ENCODE measurements around the gene EXT2.

EXT2 gene

DNA sequence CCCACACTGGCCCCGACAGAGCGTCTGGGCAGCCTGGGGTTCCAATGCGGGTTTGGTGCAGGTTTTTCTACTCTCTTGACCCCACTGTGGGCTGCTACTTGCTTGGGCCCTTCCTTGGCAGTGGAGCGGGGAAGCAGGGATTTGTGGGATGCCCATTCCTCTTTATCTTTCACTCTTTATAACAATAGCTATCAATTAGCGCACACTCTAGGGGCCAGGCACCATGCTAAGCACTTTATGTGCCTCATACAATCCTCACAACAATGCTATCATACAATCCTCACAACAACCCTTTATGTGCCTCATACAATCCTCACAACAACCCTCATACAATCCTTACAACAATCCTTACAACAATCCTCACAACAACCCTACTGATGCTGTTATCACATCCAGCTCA is 16.7 kb upstream of the EXT2 start:
- H3K27me3 Mint-ChIP-seq, result no peaks in the 10 kb centered on the region
- H3K9me3 Mint-ChIP-seq, result no peaks in the 10 kb centered on the region
- H3K36me3 Mint-ChIP-seq, result peaks cover 8% of the 10 kb centered on the region
- H3K4me3 Mint-ChIP-seq, result no peak overlapping the region
- H3K4me1 Mint-ChIP-seq, result no peaks in the 10 kb centered on the region
- no peak overlapping the region for H3K27ac Mint-ChIP-seq

- H3K4me3 Mint-ChIP-seq, result no peak overlapping the region
- H3K27me3 Mint-ChIP-seq, result no peaks in the 10 kb centered on the region
- H3K27ac Mint-ChIP-seq, result no peak overlapping the region
- no peaks in the 10 kb centered on the region for H3K9me3 Mint-ChIP-seq
- H3K36me3 Mint-ChIP-seq, result peaks cover 14% of the 10 kb centered on the region
- H3K4me1 Mint-ChIP-seq, result no peaks in the 10 kb centered on the region
These were observed 16.1 kb upstream of the EXT2 start for GRCh38 chr11:44079376-44079775.

GRCh38 chr11:44080951-44081350 is 14.5 kb upstream of the EXT2 start:
- Mint-ChIP-seq H3K9me3 (no peaks in the 10 kb centered on the region), H3K27me3 (no peaks in the 10 kb centered on the region), H3K4me1 (no peaks in the 10 kb centered on the region), H3K4me3 (no peak overlapping the region), H3K36me3 (peaks cover 16% of the 10 kb centered on the region), H3K27ac (no peak overlapping the region)

- H3K4me3 Mint-ChIP-seq, result no peak overlapping the region
- H3K27me3 Mint-ChIP-seq, result no peaks in the 10 kb centered on the region
- H3K27ac Mint-ChIP-seq, result no peak overlapping the region
- no peaks in the 10 kb centered on the region for H3K4me1 Mint-ChIP-seq
- no peaks in the 10 kb centered on the region for H3K9me3 Mint-ChIP-seq
- H3K36me3 Mint-ChIP-seq, result peaks cover 14% of the 10 kb centered on the region
These were observed 12.8 kb upstream of the EXT2 start for GRCh38 chr11:44082645-44083044.

GRCh38 chr11:44083433-44083832 is 12.0 kb upstream of the EXT2 start:
- Mint-ChIP-seq H3K36me3 (peaks cover 15% of the 10 kb centered on the region), H3K9me3 (no peaks in the 10 kb centered on the region), H3K4me3 (no peak overlapping the region), H3K4me1 (no peaks in the 10 kb centered on the region), H3K27ac (no peak overlapping the region), H3K27me3 (no peaks in the 10 kb centered on the region)

DNA sequence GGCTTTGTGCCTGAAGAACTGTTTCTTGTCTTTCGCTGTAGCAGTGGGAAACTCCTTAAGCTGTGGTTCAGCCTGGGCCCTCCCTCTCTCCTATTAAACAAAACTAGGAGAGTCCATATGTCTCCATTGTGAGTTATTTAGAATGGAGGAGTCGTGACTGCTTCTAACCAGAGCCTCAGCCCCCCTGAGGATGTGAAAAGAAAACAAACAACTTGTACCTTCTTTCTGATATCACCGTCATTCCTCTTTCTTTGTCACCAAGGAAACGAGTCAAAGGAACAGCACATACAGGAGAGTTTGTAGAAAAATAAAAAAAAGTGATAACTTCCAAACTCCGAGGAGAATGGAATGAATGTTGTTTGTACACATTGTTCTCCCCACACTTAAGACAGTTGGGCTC is 11.6 kb upstream of the EXT2 start:
- no peak overlapping the region for H3K27ac Mint-ChIP-seq
- no peaks in the 10 kb centered on the region for H3K27me3 Mint-ChIP-seq
- H3K4me3 Mint-ChIP-seq, result no peak overlapping the region
- H3K36me3 Mint-ChIP-seq, result peaks cover 15% of the 10 kb centered on the region
- no peaks in the 10 kb centered on the region for H3K9me3 Mint-ChIP-seq
- no peaks in the 10 kb centered on the region for H3K4me1 Mint-ChIP-seq

DNA sequence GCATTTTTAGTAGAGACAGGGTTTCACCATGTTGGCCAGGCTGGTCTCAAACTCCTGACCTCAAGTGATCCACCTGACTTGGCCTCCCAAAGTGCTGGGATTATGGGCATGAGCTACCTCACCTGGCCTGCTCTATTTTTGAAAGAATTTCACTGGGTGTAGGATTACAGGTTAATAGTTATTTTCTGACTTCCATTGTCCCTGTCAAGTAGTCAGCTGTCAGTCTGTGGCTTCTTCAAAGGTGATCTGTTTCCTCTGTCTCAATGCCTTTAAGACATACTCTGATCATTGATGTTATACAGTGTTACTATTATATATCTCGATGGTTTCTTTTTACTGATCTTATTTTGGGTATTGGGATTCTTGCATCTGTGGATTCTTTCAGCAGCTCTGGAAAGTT is 10.1 kb upstream of the EXT2 start:
- Mint-ChIP-seq H3K27ac (no peak overlapping the region), H3K4me1 (no peaks in the 10 kb centered on the region), H3K9me3 (no peaks in the 10 kb centered on the region), H3K27me3 (no peaks in the 10 kb centered on the region), H3K4me3 (no peak overlapping the region), H3K36me3 (peaks cover 12% of the 10 kb centered on the region)

DNA sequence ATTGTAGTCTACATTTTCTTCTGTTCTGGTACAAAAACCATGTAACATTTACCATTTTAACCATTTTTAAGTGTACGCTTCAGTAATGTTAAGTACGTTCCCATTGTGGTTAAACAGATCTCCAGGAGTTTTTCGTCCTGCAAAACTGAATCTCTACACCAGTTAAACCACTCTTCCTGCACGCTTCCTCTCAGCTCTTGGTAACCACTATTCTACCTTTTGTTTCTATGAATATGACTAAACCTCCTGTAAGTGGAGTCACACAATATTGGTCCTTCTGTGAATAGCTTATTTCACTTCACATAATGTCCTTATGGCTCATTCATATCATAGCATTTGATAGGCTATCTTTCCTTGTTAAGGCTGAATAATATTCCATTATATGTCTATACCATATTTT is 7.1 kb upstream of the EXT2 start:
- Mint-ChIP-seq H3K27ac (no peak overlapping the region), H3K36me3 (peaks cover 12% of the 10 kb centered on the region), H3K9me3 (no peaks in the 10 kb centered on the region), H3K4me1 (no peaks in the 10 kb centered on the region), H3K4me3 (no peak overlapping the region), H3K27me3 (no peaks in the 10 kb centered on the region)

DNA sequence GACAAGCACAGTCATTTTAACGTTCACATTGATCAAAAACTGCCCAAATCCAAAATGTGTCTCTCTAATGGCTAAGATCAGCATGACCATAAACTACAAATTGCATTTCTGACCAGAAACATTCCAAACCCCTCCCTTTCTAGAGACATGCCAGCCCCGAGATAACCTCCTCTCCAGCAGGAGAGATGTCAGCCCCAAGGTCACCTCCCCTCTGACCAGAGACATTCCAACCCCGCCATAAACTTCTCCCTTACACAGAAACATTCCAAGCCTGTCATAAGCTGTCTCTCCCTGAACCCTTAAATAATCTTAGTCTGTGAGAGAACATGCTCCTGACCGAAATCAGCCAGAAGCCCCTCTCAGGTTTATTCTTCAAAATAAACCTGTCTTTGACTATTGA is 6.6 kb upstream of the EXT2 start:
- Mint-ChIP-seq H3K36me3 (peaks cover 11% of the 10 kb centered on the region), H3K4me3 (no peak overlapping the region), H3K27ac (no peak overlapping the region), H3K27me3 (no peaks in the 10 kb centered on the region), H3K4me1 (no peaks in the 10 kb centered on the region), H3K9me3 (no peaks in the 10 kb centered on the region)

- no peak overlapping the region for H3K27ac Mint-ChIP-seq
- no peak overlapping the region for H3K4me3 Mint-ChIP-seq
- no peaks in the 10 kb centered on the region for H3K27me3 Mint-ChIP-seq
- H3K4me1 Mint-ChIP-seq, result peaks cover 13% of the 10 kb centered on the region
- H3K36me3 Mint-ChIP-seq, result peaks cover 6% of the 10 kb centered on the region
- no peaks in the 10 kb centered on the region for H3K9me3 Mint-ChIP-seq
These were observed 4.9 kb upstream of the EXT2 start for GRCh38 chr11:44090539-44090938.

GRCh38 chr11:44094260-44094868 is 1.1 kb upstream of the EXT2 start:
- no peaks in the 10 kb centered on the region for H3K9me3 Mint-ChIP-seq
- peak overlapping the region; percentile 82 for H3K4me3 Mint-ChIP-seq
- H3K4me1 Mint-ChIP-seq, result peaks cover 28% of the 10 kb centered on the region
- no peaks in the 10 kb centered on the region for H3K36me3 Mint-ChIP-seq
- H3K27ac Mint-ChIP-seq, result no peak overlapping the region
- no peaks in the 10 kb centered on the region for H3K27me3 Mint-ChIP-seq

DNA sequence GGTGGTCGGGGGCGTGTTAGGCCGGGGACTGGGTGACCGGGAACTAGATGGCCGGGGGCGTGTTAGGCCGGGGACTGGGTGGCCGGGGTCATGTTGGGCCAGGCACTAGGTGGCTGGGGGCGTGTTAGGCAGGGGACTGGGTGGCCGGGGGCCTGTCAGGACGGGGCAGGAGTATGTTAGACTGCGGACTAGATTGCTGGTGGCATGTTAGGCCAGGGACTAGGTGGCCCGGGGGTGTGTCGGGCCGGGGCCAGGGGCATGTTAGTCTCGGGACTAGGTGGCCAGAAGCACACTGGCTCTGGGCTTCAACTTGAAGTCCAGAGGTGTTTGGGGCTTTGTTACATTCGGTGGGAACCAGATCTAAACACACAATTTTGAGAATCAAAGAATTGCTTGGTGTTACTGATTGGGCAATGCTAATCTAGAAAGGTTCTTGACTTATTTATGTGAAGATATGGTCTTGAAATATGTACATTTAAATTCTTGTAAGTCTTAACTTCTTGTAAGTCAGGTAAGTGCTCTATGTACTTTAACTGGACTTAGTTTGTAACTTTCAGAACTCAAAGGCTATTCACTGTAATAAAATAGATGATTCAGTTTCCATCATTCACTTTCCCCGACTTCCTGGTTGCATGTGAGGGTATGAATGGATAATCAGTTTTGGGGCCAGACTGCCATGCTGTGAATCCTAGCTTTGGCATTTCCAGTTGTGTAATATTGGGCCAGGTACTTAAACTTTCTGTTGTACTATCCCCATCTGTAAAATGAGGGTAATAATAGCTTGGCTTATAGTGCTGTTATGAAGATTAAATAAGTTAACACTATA is 1.1 kb downstream of the EXT2 start:
- peaks cover 32% of the 10 kb centered on the region for H3K4me1 Mint-ChIP-seq
- H3K27me3 Mint-ChIP-seq, result no peaks in the 10 kb centered on the region
- H3K36me3 Mint-ChIP-seq, result peaks cover 3% of the 10 kb centered on the region
- no peaks in the 10 kb centered on the region for H3K9me3 Mint-ChIP-seq
- peak overlapping the region; percentile 87 for H3K4me3 Mint-ChIP-seq
- H3K27ac Mint-ChIP-seq, result no peak overlapping the region

GRCh38 chr11:44097821-44098220 is 2.3 kb downstream of the EXT2 start:
- Mint-ChIP-seq H3K9me3 (no peaks in the 10 kb centered on the region), H3K27ac (no peak overlapping the region), H3K4me3 (no peak overlapping the region), H3K4me1 (peaks cover 45% of the 10 kb centered on the region), H3K36me3 (peaks cover 3% of the 10 kb centered on the region), H3K27me3 (no peaks in the 10 kb centered on the region)

- Mint-ChIP-seq H3K27ac (no peak overlapping the region), H3K9me3 (no peaks in the 10 kb centered on the region), H3K36me3 (peaks cover 6% of the 10 kb centered on the region), H3K27me3 (no peaks in the 10 kb centered on the region), H3K4me3 (no peak overlapping the region), H3K4me1 (peaks cover 52% of the 10 kb centered on the region)
These were observed 5.6 kb downstream of the EXT2 start for GRCh38 chr11:44101098-44101497.

DNA sequence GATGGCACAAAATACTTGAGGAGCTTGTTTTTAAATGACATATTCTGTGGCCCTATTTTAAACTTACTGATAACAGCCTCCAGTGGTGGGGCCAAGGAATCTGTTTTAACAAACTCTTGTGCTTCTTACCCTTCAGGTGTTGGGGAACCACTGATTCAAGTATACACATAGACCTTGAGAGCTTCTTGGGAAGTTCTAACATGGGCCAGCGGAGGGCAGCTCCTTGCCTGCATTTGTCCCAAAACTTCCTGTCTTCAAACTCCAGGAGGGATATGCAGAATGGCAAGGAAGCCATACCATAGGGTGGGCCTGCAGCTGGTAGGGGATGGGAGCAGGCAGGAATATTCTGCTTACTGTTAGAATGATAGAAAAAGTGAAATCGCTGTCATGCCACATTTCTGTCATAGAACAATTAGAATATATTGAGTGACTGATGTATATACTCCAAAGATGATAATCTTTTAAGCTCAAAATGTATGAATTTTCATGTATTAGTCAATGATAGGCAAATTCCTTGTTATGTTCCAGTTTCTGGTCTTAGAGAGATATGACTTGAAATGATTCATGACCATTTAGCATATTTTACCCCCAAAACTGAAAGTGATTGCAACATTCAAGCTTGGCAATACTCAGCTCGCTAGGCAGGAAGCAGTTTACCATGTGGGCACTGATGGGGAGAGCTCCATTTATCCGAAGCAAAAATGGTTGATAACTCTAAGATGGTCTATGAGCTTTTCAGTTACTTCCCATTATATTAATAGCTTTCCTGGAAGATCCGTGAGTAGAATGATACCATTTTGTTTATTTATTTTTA is 9.2 kb downstream of the EXT2 start:
- no peaks in the 10 kb centered on the region for H3K9me3 Mint-ChIP-seq
- no peak overlapping the region for H3K4me3 Mint-ChIP-seq
- H3K36me3 Mint-ChIP-seq, result peaks cover 7% of the 10 kb centered on the region
- H3K4me1 Mint-ChIP-seq, result peaks cover 37% of the 10 kb centered on the region
- no peaks in the 10 kb centered on the region for H3K27me3 Mint-ChIP-seq
- peak overlapping the region; percentile 81 for H3K27ac Mint-ChIP-seq

GRCh38 chr11:44108260-44108659 is 12.8 kb downstream of the EXT2 start:
- Mint-ChIP-seq H3K4me1 (peaks cover 24% of the 10 kb centered on the region), H3K4me3 (no peak overlapping the region), H3K27ac (no peak overlapping the region), H3K36me3 (peaks cover 7% of the 10 kb centered on the region), H3K27me3 (no peaks in the 10 kb centered on the region), H3K9me3 (no peaks in the 10 kb centered on the region)

All from activated naive CD4-positive, alpha-beta T cell treated with anti-CD3 and anti-CD28 coated beads, Interleukin-2, amount 50 U/mL, for 24 hours (primary cell).